ENCODE data around the gene LOXHD1.

Gene LOXHD1

GRCh38 chr18:46625069-46625468 is 32.0 kb downstream of the LOXHD1 start:
- FAIRE-seq, result no peak

DNA sequence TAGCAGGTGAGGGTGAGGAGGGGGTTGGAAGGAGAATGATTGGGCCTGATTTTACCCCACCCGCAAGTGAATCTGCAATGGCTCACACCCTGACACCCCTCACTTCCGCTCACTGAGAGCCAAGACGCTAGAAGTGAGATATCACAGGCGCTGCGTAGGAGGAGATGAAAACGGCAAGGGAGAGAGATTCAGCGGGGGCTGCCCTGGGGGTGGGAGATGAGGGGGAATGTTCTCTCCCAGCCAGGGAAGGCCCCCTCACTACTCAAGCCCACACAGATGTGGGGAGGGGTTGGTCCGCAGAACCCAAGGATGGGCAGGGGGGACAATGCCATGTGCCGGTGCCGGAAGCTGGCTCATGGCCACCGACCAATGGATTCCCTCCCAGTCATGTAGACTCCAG is 32.9 kb downstream of the LOXHD1 start:
- FAIRE-seq, result no peak

- no peak for FAIRE-seq
Observed at GRCh38 chr18:46623541-46623940, 33.5 kb downstream of the LOXHD1 start.

GRCh38 chr18:46622999-46623398 is 34.0 kb downstream of the LOXHD1 start:
- FAIRE-seq, result no peak

DNA sequence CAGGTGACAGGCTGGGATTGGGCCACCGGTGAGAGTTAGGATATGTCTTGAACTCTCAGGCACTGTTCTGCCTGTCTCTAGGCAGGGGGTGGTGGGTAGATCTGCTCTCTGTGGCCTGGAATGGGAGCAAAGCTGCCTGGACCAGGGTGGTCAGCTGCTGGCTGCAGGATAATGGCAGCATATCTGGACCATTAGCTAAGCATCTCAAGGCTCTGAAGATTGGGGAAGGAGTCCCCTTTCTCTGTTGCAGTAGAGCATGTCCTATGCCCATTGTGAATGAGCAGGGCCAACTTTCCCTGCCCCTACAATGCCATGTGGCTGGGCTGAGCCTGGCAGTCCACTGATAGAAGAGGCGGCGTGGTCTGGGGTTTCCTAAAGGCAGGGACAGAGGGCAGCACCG is 34.6 kb downstream of the LOXHD1 start:
- no peak for FAIRE-seq

DNA sequence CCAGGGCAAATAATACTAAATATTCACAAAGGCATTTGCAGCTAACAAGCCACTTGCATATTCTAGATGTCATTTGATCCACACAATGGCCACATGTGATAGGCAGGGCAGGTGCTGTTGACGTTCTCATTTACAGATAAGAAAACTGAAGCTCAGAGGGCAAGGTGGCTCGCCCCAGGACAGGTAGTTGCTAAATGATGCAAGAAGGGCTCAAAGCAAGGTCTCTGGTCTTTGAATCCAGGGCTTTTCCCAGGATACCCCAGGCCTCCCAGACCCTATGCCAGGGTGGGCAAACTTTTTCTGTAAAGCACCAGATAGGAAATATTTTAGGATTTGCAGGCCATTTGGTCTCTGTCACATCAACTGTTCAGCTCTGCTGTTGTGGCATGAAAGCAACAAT is 35.1 kb downstream of the LOXHD1 start:
- FAIRE-seq, result no peak

DNA sequence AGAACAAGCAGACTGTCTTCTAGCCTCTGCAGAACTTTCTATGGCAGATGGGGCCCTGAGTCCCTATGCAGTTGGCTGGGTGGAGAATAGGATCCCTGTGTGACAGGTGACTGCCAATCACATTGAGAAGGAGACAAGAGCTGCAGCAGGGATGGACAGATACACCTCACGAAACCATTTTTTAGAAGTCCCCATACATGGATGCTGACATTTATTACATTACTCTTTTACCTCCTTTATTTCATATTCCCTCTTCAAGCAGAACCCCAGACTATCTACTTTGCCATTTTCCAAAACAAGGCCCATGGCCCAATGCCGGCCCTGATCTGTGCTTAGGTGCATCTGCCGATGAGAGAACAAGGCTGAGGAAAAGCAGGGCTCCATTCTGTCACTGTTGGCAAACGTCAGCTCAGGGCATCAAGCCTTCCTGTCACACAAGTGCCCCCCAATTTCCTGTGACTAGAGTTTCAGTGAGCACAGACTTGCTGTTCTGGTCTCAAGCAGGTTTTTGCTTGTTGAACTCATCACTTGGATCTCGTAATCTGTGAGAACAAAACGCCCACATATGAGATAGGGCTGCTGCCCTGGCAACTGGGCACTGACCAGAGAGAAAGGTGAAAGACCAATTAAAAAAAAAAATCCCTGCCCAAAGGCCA is 35.8 kb downstream of the LOXHD1 start:
- FAIRE-seq, result no peak

DNA sequence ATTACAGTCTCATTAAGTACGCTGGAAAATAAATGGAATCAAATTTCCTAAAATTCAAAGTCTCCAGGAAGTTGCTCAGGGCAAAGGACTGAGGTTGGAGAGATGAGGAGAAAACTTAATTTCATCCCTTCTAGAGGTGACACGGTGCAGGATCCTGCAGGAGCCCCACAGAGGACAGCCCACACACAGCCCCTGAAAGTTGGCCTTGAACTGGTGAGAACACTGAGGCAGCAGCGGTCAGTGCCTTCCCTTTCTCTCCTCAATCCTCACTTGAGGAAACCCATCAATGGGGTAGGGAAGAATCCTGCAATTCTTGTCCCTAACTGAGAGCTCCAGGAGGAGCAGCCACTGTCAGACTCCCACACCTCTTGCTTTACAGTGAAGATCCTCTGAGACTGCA is 37.5 kb downstream of the LOXHD1 start:
- FAIRE-seq, result no peak

GRCh38 chr18:46615720-46616119 is 41.3 kb downstream of the LOXHD1 start:
- no peak for FAIRE-seq

GRCh38 chr18:46609048-46609447 is 48.0 kb downstream of the LOXHD1 start:
- FAIRE-seq, result no peak

- FAIRE-seq, result no peak
Observed at GRCh38 chr18:46607926-46608325, 49.1 kb downstream of the LOXHD1 start.

DNA sequence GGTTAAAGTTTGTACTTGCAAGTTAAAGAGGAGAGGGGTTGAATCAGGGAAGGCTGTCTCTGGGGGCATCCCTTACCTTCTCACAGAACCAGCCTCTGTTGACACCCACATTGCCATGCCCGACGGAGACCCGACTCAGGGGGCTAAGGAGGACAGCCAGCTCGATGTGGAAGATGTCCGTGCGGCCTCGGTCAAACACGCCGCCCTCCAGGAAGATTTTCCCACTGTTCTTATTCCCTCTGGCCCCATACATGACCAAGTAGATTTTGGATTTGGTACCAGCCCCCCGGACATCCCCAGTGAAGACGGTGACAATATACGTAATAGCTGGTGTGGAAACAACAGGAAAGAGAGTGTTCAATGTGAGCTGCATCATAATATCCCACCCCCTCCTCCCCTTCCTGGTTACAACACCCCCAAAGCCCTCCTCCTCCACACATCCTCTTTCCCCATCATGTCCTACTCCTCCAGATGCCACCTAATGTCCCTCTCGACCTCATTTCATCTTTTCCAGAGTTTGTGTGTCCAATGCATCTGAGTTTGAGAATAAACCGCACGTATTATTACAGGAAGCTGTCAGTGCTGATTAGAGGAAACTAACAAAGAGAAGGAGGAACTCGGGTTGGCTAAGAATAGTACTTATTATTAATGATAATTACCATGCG is 55.7 kb downstream of the LOXHD1 start:
- no peak for FAIRE-seq

GRCh38 chr18:46596119-46596518 is 60.9 kb downstream of the LOXHD1 start:
- FAIRE-seq, result no peak

GRCh38 chr18:46591783-46592391 is 65.1 kb downstream of the LOXHD1 start:
- no peak for FAIRE-seq

GRCh38 chr18:46590103-46590502 is 66.9 kb downstream of the LOXHD1 start:
- FAIRE-seq, result no peak

GRCh38 chr18:46588971-46589660 is 67.9 kb downstream of the LOXHD1 start:
- FAIRE-seq, result no peak

DNA sequence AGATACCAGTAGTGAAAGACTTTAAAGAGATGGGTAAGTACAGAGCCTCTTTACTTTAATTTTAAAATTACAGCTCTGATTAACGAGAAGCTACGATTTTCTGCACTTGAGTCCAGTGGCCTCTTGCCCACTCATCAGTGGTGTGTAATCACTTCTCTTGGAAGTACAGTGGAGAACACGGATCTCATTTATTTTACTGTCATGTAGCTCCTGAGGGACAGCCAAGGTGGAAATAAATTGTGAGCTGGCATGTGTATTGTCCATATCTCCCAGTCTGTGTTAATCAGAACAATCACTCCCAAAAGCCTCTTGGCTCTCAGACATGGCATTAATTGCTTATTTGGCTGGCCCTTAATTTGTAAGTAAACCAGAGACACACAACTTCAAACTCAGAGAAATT is 69.4 kb downstream of the LOXHD1 start:
- no peak for FAIRE-seq

- no peak for FAIRE-seq
Observed at GRCh38 chr18:46583711-46584110, 73.3 kb downstream of the LOXHD1 start.

- FAIRE-seq, result no peak
Observed at GRCh38 chr18:46581648-46582047, 75.4 kb downstream of the LOXHD1 start.

- FAIRE-seq, result no peak
Observed at GRCh38 chr18:46578987-46579386, 78.0 kb downstream of the LOXHD1 start.

DNA sequence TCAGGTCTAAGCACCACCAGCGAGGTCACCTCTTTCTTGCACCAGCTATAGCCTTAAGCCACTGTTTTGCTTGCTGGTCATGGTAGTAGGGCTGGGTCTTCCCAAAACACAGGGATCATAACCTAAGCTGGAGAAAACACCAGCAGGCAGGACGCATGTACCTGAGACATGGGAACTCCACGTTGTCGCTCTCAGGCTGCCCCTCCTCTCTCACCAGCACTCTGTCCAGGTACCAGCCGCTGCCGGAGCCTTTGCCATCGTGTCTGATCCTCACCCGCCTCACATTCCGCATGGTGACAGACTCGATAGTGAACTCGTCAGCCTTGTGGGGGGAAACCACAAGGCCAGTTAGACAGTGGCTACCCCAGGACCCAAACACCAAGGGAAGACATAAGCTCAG is 79.5 kb downstream of the LOXHD1 start:
- no peak for FAIRE-seq

DNA sequence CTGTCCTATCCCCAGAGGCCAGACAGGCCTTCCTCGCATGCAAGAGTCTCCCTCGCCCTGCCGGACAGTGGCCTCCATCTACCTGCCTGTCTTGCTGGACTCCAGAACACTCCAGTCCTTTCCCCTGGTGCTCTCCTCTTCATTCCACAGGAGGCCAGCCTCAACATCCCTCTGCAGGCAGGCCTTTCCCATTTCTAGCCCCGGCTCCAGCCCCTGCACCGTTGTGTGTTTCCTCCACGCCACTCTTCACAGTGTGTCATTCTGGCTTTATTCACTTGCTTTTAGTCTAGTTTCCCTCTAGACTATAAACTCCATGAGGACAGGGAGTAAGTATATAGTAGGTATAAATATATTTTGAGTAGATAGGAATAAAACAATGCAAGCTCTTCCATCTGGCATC is 81.2 kb downstream of the LOXHD1 start:
- no peak for FAIRE-seq

DNA sequence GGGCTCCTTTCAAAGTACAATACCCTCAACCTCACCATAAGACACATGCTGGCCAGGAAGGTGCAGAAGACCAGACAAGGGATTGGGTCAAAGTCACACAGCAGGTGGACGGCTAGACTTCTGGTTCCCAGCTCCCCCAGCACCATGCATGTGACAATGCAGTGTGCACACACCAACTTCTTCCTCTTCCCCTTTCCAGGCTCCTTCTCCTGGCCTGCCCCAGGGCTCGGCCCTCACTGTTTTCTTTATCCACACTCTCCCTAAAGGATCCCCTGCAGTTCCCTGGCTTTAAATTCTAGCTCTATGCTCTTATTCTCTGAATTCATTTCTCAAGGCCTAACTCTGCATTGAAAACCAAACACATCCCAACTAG is 82.3 kb downstream of the LOXHD1 start:
- FAIRE-seq, result no peak
